IMR-90 (cell line): Measurements from ENCODE around the gene PRLH. TPM values are rescaled to one million over a fixed set of nuclear protein-coding genes. Genes with fewer than 3 reads are reported as not detected.
A peak's percentile ranks its signal among the peaks of the same experiment; 100 is the strongest.

Source experiments
- ATAC-seq: fragments of 200-7000 bp; cut with Tn5 transposase; 2 replicates; pipeline ENCODE4 v1.9.1; 2020; ENCODE audit warnings: low read depth, mild to moderate bottlenecking, moderate library complexity
- Bru-seq: library from RNA; stranded (reverse); fragments of 400-500 nt; gene quantifications from one replicate; lab custom pipeline; 2021; lab: Mats Ljungman, UMichigan
- BruChase-seq, 2 experiments: library from RNA; stranded (reverse); fragments of 400-500 nt; gene quantifications; one replicate each; lab custom pipeline; 2021; lab: Mats Ljungman, UMichigan
- BruUV-seq: library from RNA; stranded (reverse); fragments of 400-500 nt; replicated peaks from 2 replicates; lab custom pipeline; 2021; lab: Mats Ljungman, UMichigan
- CTCF ChIA-PET: fragments of 300-600 bp; formaldehyde crosslinking; extraction: SDS; loops from one replicate; lab custom pipeline; 2021; ENCODE audit warnings: antibody characterized with exemption; lab: Yijun Ruan, JAX
- POLR2A ChIA-PET: fragments of 300-600 bp; sonication (Branson Sonifier 250); formaldehyde crosslinking; loops from one replicate; lab custom pipeline; 2022; ENCODE audit warnings: antibody characterized with exemption; ENCODE audit not compliant: unreplicated experiment; lab: Charles Lee
- DNase-seq: peaks from one replicate; pipeline ENCODE4 v3.0.0; 2013
- H2AFZ ChIP-seq: replicated peaks from 2 replicates; pipeline ENCODE3; 2013; ENCODE audit warnings: low read length, mild to moderate bottlenecking; ENCODE audit not compliant: poor library complexity
- H2AK5ac ChIP-seq: 2 replicates; pipeline ENCODE4 v1.6.1; 2013; ENCODE audit warnings: low read depth, low read length, inconsistent platforms
- H2AK9ac ChIP-seq: replicated peaks from 2 replicates; pipeline ENCODE3; 2013; ENCODE audit warnings: mild to moderate bottlenecking, low read depth, low read length, moderate library complexity; ENCODE audit not compliant: poor library complexity
- H2BK120ac ChIP-seq: 2 replicates; pipeline ENCODE4 v1.6.1; 2013; ENCODE audit warnings: low read depth, low read length, inconsistent platforms
- H2BK15ac ChIP-seq: 3 replicates; pipeline ENCODE4 v1.6.1; 2013; ENCODE audit warnings: low read depth, low read length, inconsistent platforms
- H2BK20ac ChIP-seq: 2 replicates; pipeline ENCODE4 v1.6.1; 2013; ENCODE audit warnings: low read depth, mild to moderate bottlenecking, inconsistent platforms, low read length, moderate library complexity
- H2BK5ac ChIP-seq: 2 replicates; pipeline ENCODE4 v1.6.1; 2013; ENCODE audit warnings: mild to moderate bottlenecking, low read depth, low read length, inconsistent platforms; ENCODE audit not compliant: poor library complexity, severe bottlenecking
- H3K14ac ChIP-seq: replicated peaks from 2 replicates; pipeline ENCODE4 v1.6.1; 2013; ENCODE audit warnings: low read depth, low read length, inconsistent platforms
- H3K18ac ChIP-seq: 2 replicates; pipeline ENCODE4 v1.6.1; 2013; ENCODE audit warnings: low read depth, low read length, control low read depth
- H3K23ac ChIP-seq: 2 replicates; pipeline ENCODE4 v1.6.1; 2013; ENCODE audit warnings: low read depth, low read length, inconsistent platforms
- H3K27ac ChIP-seq: 2 replicates; pipeline ENCODE4 v1.5.1; 2013; ENCODE audit warnings: mild to moderate bottlenecking, control low read depth, low read length; ENCODE audit not compliant: insufficient read depth
- H3K27me3 ChIP-seq: 2 replicates; pipeline ENCODE4 v1.6.1; 2013; ENCODE audit warnings: low read length; ENCODE audit not compliant: control insufficient read depth, insufficient read depth
- H3K36me3 ChIP-seq: 2 replicates; pipeline ENCODE4 v1.6.1; 2013; ENCODE audit warnings: low read length, mixed read lengths; ENCODE audit not compliant: control insufficient read depth, insufficient read depth
- H3K4ac ChIP-seq: 2 replicates; pipeline ENCODE4 v1.6.1; 2013; ENCODE audit warnings: low read depth, low read length, inconsistent platforms
- H3K4me1 ChIP-seq: 2 replicates; pipeline ENCODE4 v1.6.1; 2013; ENCODE audit warnings: low read length, mixed read lengths; ENCODE audit not compliant: control insufficient read depth, insufficient read depth
- H3K4me2 ChIP-seq: 2 replicates; pipeline ENCODE4 v1.6.1; 2013; ENCODE audit warnings: low read depth, mild to moderate bottlenecking, control low read depth, low read length, moderate library complexity
- H3K4me3 ChIP-seq: 2 replicates; pipeline ENCODE4 v1.5.1; 2013; ENCODE audit warnings: low read depth, mild to moderate bottlenecking, control low read depth, low read length, moderate library complexity; ENCODE audit not compliant: insufficient read depth
- H3K56ac ChIP-seq: 2 replicates; pipeline ENCODE4 v1.6.1; 2013; ENCODE audit warnings: low read length, inconsistent platforms; ENCODE audit not compliant: insufficient read depth; ENCODE audit errors: extremely low read depth
- H3K79me1 ChIP-seq, 2 experiments: 2 replicates each; pipeline ENCODE4 v1.6.1; 2013; ENCODE audit warnings: low read length in 2 of 2, inconsistent platforms in 1 of 2, low read depth in 1 of 2
- H3K9ac ChIP-seq: 2 replicates; pipeline ENCODE4 v1.6.1; 2013; ENCODE audit warnings: low read depth, low read length, control low read depth
- H3K9me1 ChIP-seq: 2 replicates; pipeline ENCODE4 v1.6.1; 2013; ENCODE audit warnings: low read length, inconsistent platforms; ENCODE audit not compliant: insufficient read depth
- H3K9me3 ChIP-seq: 2 replicates; pipeline ENCODE4 v1.6.1; 2013; ENCODE audit warnings: low read length; ENCODE audit not compliant: control insufficient read depth, insufficient read depth
- H4K20me1 ChIP-seq: 2 replicates; pipeline ENCODE4 v1.6.1; 2013; ENCODE audit warnings: low read length, inconsistent platforms; ENCODE audit not compliant: insufficient read depth
- H4K5ac ChIP-seq: 2 replicates; pipeline ENCODE4 v1.6.1; 2013; ENCODE audit warnings: mild to moderate bottlenecking, low read depth, low read length, control low read depth
- H4K8ac ChIP-seq, 2 experiments: 2 replicates each; pipeline ENCODE4 v1.6.1; 2013; ENCODE audit warnings: low read depth in 2 of 2, low read length in 2 of 2, control low read depth in 1 of 2, inconsistent platforms in 1 of 2
- H4K91ac ChIP-seq: 2 replicates; pipeline ENCODE4 v1.6.1; 2013; ENCODE audit warnings: low read depth, low read length, inconsistent platforms; ENCODE audit not compliant: insufficient read depth
- BHLHE40 ChIP-seq: fragments of 150-350 bp; IDR thresholded peaks from 2 replicates; pipeline ENCODE4 v1.6.1; 2016; ENCODE audit warnings: mild to moderate bottlenecking, low read depth, low read length
- CEBPB ChIP-seq: IDR thresholded peaks from 2 replicates; pipeline ENCODE4 v1.6.1; 2012; ENCODE audit warnings: low read depth, low read length, improper control_type of control experiment
- FOS ChIP-seq: fragments of 150-350 bp; IDR thresholded peaks from 2 replicates; pipeline ENCODE4 v1.6.1; 2016; ENCODE audit warnings: low read depth, low read length
- MAFK ChIP-seq: IDR thresholded peaks from 2 replicates; pipeline ENCODE4 v1.6.1; 2012; ENCODE audit warnings: low read depth, low read length, improper control_type of control experiment
- POLR2A ChIP-seq: IDR thresholded peaks from 2 replicates; pipeline ENCODE4 v1.6.1; 2012; ENCODE audit warnings: mild to moderate bottlenecking, low read depth, low read length
- RAD21 ChIP-seq: IDR thresholded peaks from 2 replicates; pipeline ENCODE4 v1.6.1; 2012; ENCODE audit warnings: low read length, improper control_type of control experiment
- RCOR1 ChIP-seq: IDR thresholded peaks from 2 replicates; pipeline ENCODE4 v1.6.1; 2012; ENCODE audit warnings: mild to moderate bottlenecking, low read length, improper control_type of control experiment; ENCODE audit not compliant: insufficient replicate concordance
- RFX5 ChIP-seq: IDR thresholded peaks from 2 replicates; pipeline ENCODE4 v1.8.0; 2012; ENCODE audit warnings: low read depth, mild to moderate bottlenecking, low read length, moderate library complexity
- whole genome bisulfite sequencing, 2 experiments: methylation state at CpG; one replicate each; pipeline versions ENCODE4 v1.1.5 to v1.1.7; 2013; ENCODE audit warnings: missing lambda C conversion rate in 2 of 2; ENCODE audit not compliant: insufficient read length in 1 of 2; ENCODE audit errors: extremely low coverage in 2 of 2; 5-methylcytosine and 5-hydroxymethylcytosine counted together
- dilution Hi-C: fragments of 300-500 bp; cut with HindIII; formaldehyde crosslinking; loops from one replicate; pipeline ENCODE4 v1.14.3; 2018; ENCODE audit warnings: low sequenced_read_pairs; ENCODE audit not compliant: unreplicated experiment
- in situ Hi-C: fragments of 300-500 bp; cut with MboI; formaldehyde crosslinking; loops from 3 replicates; pipeline ENCODE4 v1.14.3; 2019; ENCODE audit warnings: low sequenced_read_pairs, inconsistent platforms, mixed read lengths
- intact Hi-C: fragments of 100-400 bp; cut with micrococcal nuclease; formaldehyde crosslinking; loops from 2 replicates; pipeline ENCODE4 v1.10.0; 2022
- long read RNA-seq: library from polyadenylated mRNA; unstranded; transcript quantifications from one replicate; pipeline ENCODE4 v2.0.0, GENCODE V29; 2021; ENCODE audit not compliant: unreplicated experiment
- polyA plus RNA-seq, 3 experiments: library from polyadenylated mRNA; depleted of rRNA; stranded (reverse); fragments of >200 nt; gene quantifications; 2 replicates each; pipeline ENCODE4 v1.2.3, GENCODE V29; 2012; ENCODE audit warnings: low replicate concordance in 1 of 3
- total RNA-seq: library from RNA; depleted of rRNA; stranded (reverse); fragments of >200 nt; gene quantifications from 2 replicates; pipeline ENCODE4 v1.2.3, GENCODE V29; 2012; rRNA removed
- TF ChIP-seq, protein P1 (sequence below): conservative IDR thresholded peaks from 2 replicates; pipeline ENCODE4 v1.5.1; 2012; ENCODE audit warnings: mild to moderate bottlenecking, low read depth, low read length, improper control_type of control experiment

PRLH gene, protein sequence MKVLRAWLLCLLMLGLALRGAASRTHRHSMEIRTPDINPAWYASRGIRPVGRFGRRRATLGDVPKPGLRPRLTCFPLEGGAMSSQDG
- total RNA-seq = not detected in 2 replicates
- not detected in 2 replicates for polyA plus RNA-seq (2012; rRNA removed)
- not detected in 2 replicates for polyA plus RNA-seq (2012; cell fraction: cytosol; rRNA removed)
- polyA plus RNA-seq (2012; cell fraction: nucleus; rRNA removed; ENCODE audit: low replicate concordance) = not detected in 2 replicates
- not detected for Bru-seq, nascent RNA
- not detected for BruChase-seq, experiment 1, labeled RNA remaining after a 6-hour chase
- BruChase-seq, experiment 2, labeled RNA remaining after a 2-hour chase = not detected
- long read RNA-seq = 0 reads

DNA sequence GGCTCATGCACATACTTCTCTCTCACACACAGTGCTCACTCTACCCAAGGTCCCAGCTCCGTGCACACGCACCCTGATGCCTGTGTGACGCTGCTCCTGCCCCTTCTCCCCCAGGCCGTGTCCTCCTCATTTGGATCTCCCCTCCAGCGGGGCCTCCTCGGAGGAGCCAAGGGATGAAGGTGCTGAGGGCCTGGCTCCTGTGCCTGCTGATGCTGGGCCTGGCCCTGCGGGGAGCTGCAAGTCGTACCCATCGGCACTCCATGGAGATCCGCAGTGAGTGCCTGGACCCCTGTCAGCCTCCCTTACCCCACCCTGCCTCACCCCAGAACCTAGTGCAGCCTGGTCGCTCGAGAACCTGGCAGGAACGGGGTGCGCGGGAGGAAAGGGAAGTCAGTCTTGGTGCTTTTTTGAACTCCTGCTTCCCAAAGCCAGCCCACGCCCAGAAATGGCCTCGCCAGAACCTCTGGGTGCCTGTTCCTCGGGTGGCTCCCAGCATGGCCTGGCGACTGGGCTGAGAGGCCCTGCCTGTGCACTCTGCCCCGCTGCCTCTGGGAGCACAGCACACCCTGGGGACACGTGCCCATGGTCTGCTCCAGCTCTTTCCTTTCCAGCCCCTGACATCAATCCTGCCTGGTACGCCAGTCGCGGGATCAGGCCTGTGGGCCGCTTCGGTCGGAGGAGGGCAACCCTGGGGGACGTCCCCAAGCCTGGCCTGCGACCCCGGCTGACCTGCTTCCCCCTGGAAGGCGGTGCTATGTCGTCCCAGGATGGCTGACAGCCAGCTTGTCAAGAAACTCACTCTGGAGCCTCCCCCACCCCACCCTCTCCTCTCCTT, at the start of gene PRLH:
PRLH (plus strand) TSS at position 174 of the 835 bp plus-strand sequence; CDS start at position 174, 0 bp downstream.
- no peak within 1 kb of the TSS for H4K91ac ChIP-seq
- no peaks in the 10 kb centered on the region for H3K4me1 ChIP-seq
- H3K18ac ChIP-seq = no peak within 1 kb of the TSS
- BruUV-seq = no TSS peak
- H3K9me1 ChIP-seq = 0 out of 2 replicates have a peak, but pooled peaks cover 3% of the 10 kb centered on the region
- no peak within 1 kb of the TSS for H3K4me3 ChIP-seq
- WGBS, 2 experiments = 97% methylated on average over 9 of the region's 32 CpGs; no CpG with 5 or more reads in 1 of the 2 experiments
- H3K23ac ChIP-seq = no peak within 1 kb of the TSS
- dilution Hi-C loops = no loop called here
- ChIA-PET CTCF (no interaction called here), POLR2A (no interaction called here)
- H4K5ac ChIP-seq = no peak within 1 kb of the TSS
- intact Hi-C loops = no loop called here
- H3K9me3 ChIP-seq = no peaks in the 10 kb centered on the region; the same call in 1 of the 2 replicates
- in situ Hi-C loops = loop anchor here (25.0 kb wide), 2 partner anchors 1054 to 1229 kb away; a partner anchor contains a TSS
- no peaks in the 10 kb centered on the region for H3K36me3 ChIP-seq
- peaks cover 2% of the 10 kb centered on the region; the same call in 1 of the 2 replicates for H3K27me3 ChIP-seq
- H2BK15ac ChIP-seq = no peak within 1 kb of the TSS
- no peak within 1 kb of the TSS for H3K4ac ChIP-seq
- ATAC-seq (no peak), DNase-seq (no peak)
- no peak within 1 kb of the TSS for H2AK9ac ChIP-seq
- no peak within 1 kb of the TSS for H3K9ac ChIP-seq
- TF ChIP-seq POLR2A (no peak), BHLHE40 (no peak), CEBPB (no peak), RCOR1 (no peak), RFX5 (no peak), FOS (no peak), MAFK (no peak), RAD21 (no peak)
- TF ChIP-seq, protein P1, sequence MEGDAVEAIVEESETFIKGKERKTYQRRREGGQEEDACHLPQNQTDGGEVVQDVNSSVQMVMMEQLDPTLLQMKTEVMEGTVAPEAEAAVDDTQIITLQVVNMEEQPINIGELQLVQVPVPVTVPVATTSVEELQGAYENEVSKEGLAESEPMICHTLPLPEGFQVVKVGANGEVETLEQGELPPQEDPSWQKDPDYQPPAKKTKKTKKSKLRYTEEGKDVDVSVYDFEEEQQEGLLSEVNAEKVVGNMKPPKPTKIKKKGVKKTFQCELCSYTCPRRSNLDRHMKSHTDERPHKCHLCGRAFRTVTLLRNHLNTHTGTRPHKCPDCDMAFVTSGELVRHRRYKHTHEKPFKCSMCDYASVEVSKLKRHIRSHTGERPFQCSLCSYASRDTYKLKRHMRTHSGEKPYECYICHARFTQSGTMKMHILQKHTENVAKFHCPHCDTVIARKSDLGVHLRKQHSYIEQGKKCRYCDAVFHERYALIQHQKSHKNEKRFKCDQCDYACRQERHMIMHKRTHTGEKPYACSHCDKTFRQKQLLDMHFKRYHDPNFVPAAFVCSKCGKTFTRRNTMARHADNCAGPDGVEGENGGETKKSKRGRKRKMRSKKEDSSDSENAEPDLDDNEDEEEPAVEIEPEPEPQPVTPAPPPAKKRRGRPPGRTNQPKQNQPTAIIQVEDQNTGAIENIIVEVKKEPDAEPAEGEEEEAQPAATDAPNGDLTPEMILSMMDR = no peak
- H4K20me1 ChIP-seq = no peaks in the 10 kb centered on the region
- no peak within 1 kb of the TSS for H2BK20ac ChIP-seq
- no peak within 1 kb of the TSS for H3K14ac ChIP-seq
- H2BK120ac ChIP-seq = no peak within 1 kb of the TSS
- H3K79me1 ChIP-seq = peaks cover 0 to under 1% of the 10 kb centered on the region in 2 experiments; a peak in 1 of 4 replicates
- no peak within 1 kb of the TSS for H2AK5ac ChIP-seq
- no peak within 1 kb of the TSS for H3K27ac ChIP-seq
- H4K8ac ChIP-seq = no peak within 1 kb of the TSS
- H2BK5ac ChIP-seq = peak within 1 kb of the TSS; percentile 81
- H3K56ac ChIP-seq = no peak within 1 kb of the TSS
- no peak within 1 kb of the TSS for H3K4me2 ChIP-seq
- H2AFZ ChIP-seq = no peak within 1 kb of the TSS
